Fibroblast of skin of abdomen (primary cell): Measurements from ENCODE around the gene SGCA. TPM values are rescaled to one million over a fixed set of nuclear protein-coding genes. Genes with fewer than 3 reads are reported as not detected.
A peak's percentile ranks its signal among the peaks of the same experiment; 100 is the strongest.

Source experiments
- DNase-seq: peaks from one replicate; pipeline ENCODE4 v3.0.0-alpha.2; 2013
- polyA plus RNA-seq, 2 experiments: library from polyadenylated mRNA; unstranded; fragments of 120-200 nt; gene quantifications; one replicate each; pipeline ENCODE4 v1.2.1, GENCODE V29; 2013; ENCODE audit not compliant: insufficient read length in 2 of 2

The SGCA gene
- 1.5 TPM for polyA plus RNA-seq (2013, experiment 1 of 2; ENCODE audit: insufficient read length)
- 1.0 TPM for polyA plus RNA-seq (2013, experiment 2 of 2; ENCODE audit: insufficient read length)

GRCh38 chr17:50165867-50166517 lies at the start of gene SGCA:
Gene SGCA (plus strand): TSS chr17:50166005. CDS start chr17:50166041, 36 bp downstream.
- DNase-seq = no peak

DNA sequence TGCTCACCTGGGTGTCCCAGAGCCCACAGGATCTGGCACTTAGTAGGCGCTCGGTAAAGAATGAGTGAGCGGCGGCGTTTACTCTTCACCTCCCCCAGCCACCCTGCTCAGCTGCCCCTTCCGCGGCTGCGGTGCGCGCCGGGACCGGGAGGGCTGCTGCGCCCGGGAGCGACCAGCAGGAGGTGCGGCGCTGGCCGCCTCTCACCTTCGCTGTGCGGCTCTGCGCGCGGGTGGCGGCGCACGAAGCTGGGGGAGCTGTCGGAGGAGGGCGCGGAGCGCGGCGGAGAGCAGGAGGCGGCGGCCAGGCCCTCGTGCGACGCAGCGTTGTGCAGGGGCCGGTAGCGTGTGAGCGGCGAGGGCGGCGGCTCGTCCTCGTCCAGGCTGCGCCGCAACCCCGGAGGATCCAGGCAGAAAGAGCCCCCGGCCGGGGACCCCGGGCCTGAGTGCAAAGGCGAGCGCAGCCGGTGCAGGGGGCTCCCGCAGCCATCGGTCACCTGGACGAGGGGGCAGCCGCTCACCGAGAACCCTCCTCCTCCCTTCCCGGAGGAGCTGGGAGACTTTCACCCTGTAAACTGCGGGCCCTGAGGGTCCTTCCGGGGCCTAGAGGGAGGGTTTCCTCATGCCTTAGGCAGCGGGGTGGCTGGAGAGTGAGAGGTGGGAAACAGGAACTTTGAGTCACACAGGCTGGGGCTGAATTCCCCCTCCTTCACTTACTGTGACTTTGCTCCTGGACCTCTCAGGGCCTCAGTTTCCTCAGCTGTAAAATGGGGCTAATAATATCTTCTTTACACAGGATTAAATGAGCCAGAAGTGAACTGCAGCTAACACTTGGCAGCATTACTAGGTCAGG lies 48.4 kb upstream of the SGCA start:
- peak; percentile 57 for DNase-seq

DNA sequence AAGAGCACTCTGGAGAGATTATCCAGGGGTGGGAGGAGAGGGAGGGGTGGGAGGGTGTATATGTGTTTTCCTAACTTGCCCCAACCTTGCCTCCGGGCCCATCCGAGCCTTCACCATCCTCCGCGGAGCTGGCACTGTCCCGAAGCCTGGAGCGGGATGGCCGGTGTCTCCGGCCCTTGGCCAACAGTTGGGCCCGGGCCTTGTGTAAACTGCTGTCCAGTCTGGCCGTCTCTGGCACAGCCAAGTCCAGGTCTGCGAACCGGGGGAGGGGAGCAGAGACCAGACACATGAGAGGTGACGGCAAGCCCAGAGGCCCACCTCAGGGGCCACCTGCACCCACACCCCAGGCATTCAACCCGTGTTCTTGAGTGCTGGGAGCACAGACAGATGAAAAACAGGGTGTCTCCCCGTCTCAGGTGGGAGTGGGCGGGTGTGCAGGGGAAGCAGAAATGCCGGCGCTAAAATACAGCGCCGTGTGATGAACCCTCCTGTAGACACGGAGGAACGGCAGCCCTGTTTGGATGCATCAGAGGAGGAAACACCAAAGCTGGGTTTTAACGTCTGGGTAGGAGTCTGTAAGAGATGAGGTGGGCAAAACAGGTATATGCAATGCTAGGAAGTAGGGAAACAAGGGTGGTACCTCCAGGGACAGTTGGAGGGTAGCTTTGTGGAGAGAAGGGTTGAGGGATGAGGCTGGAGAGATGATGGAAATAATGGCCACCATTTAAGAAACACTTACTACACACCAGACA lies 47.6 kb upstream of the SGCA start:
- DNase-seq = no peak

- no peak for DNase-seq
These were observed 47.0 kb upstream of the SGCA start for GRCh38 chr17:50118828-50119218.

- no peak for DNase-seq
These were observed 45.1 kb upstream of the SGCA start for GRCh38 chr17:50120475-50121253.

GRCh38 chr17:50122945-50123344 lies 42.9 kb upstream of the SGCA start:
- DNase-seq = no peak

GRCh38 chr17:50123649-50124349 lies 42.0 kb upstream of the SGCA start:
- DNase-seq = no peak

- no peak for DNase-seq
These were observed 40.3 kb upstream of the SGCA start for GRCh38 chr17:50125420-50125997.

GRCh38 chr17:50127697-50128361 lies 38.0 kb upstream of the SGCA start:
- DNase-seq = no peak

DNA sequence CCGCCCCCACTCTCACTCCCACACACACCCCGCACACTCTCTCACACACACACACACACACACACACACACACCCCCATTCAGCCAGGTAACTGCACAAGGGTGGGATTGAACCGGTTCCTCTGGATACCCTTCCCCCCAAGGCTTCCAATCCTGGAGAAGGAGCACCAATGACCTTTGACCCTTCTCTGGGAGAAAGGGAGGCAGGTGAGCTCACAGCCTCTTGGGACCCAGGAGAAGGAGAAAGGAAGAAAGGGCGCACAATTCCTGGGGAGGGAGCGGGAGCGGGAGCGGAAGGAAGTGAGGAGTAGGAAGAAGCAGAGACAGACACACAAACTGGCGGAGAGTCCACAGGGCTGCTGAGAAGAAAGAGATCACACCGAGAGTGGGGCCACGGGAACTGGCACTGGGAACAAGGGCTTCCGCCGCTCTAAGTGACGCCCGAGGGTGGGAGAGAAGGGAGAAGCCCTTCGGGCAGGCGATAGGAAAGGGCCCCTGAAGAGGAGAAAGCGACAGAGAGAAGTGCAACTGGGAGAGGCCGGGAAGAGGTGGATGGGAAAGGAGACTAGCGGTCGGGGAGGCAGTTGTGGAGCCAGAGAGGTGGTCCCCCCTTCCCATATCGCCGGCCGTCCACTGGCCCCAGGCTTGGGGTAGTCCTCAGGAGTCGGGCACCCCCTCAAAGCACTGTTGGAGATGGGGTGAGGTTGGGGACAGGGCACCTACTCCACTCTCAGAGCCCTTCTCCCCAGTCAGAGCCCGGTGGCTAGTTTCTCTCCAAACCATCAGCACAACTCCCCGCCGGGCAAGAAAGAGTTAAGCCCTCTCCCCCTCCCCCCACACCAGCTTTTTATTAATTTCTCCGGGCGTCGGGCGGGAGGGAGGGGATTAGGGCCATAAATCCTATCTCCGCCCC lies 37.1 kb upstream of the SGCA start:
- DNase-seq = no peak

GRCh38 chr17:50129353-50129727 lies 36.5 kb upstream of the SGCA start:
- DNase-seq = no peak

DNA sequence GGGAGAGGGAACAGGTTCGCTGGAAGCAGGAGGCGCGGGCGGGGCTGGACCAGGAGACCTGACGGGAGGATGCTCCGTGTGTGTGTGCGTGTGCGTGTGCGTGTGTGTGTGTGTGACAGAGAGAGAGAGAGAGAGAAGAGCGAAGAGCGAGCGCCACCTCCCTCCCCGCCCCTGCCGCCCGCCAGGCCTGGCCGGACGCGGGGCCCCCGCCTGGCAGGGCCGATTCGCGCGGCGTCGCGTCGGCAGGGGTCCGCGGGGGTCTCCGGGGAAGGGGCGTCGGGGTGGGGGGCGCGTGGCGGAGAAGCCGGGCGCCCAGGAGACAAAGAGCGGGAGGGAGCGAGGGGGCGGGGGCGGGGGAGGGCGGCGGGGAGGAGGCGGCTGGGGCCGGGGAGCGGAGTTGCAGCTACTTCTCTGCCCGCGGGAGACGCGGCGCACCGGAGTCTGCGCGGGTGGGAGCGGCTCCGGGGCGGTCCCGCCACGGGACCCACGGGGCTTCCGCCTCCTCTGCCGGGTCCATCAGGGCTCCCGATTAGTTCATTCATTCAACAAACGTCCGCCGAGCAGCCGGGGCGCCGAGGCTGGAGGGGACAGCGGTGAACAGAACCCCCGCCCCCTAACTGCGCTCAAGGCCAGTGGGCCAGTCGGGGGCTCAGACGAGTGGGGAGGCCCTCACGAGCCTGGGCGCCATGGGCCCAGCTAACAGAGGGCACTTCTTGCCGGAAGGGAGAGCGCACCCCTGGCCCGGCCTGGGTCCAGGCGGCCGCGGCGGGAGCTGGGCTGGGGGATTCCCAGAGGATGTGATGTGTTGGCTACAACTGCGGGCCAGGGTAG lies 35.9 kb upstream of the SGCA start, which contains the start of gene SAMD14:
Gene SAMD14 (minus strand): TSS at position 433 of the 831 bp plus-strand sequence. CDS start 5,201 bp downstream, outside the sequence.
- DNase-seq = peak; percentile 67

- DNase-seq = no peak
These were observed 35.1 kb upstream of the SGCA start for GRCh38 chr17:50130559-50131305.

GRCh38 chr17:50132104-50132794 lies 33.6 kb upstream of the SGCA start:
- no peak for DNase-seq

GRCh38 chr17:50133028-50133768 lies 32.6 kb upstream of the SGCA start:
- DNase-seq = peak; percentile 50

- no peak for DNase-seq
These were observed 32.1 kb upstream of the SGCA start for GRCh38 chr17:50133769-50134099.
